ENCODE results near the gene NOVA1.

DNA sequence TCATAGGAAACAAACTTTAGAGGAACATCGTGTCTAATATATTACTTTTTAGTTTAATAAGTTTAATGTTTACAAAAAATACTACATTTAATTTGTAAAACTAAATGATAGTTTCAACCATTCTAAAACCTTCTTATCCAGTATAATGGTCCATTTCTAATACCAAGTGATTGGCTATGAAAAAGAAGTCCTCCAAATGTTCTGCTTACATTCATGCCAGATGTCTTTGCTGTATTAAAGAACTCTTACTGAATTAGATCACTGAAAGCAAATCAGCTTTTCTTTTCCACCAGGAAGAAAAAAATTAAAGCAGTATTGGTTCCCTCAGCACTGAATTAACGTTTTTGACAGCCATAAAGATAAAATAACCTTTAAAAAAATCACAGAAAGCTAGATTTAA is 3.7 kb downstream of the NOVA1 start:
- no peak for TF ChIP-seq RAD21 (conservative IDR thresholded peaks at IDR 0.05 in 1 of 2, IDR thresholded peaks at IDR 0.05 in 1 of 2)
- TF ChIP-seq, protein P1, sequence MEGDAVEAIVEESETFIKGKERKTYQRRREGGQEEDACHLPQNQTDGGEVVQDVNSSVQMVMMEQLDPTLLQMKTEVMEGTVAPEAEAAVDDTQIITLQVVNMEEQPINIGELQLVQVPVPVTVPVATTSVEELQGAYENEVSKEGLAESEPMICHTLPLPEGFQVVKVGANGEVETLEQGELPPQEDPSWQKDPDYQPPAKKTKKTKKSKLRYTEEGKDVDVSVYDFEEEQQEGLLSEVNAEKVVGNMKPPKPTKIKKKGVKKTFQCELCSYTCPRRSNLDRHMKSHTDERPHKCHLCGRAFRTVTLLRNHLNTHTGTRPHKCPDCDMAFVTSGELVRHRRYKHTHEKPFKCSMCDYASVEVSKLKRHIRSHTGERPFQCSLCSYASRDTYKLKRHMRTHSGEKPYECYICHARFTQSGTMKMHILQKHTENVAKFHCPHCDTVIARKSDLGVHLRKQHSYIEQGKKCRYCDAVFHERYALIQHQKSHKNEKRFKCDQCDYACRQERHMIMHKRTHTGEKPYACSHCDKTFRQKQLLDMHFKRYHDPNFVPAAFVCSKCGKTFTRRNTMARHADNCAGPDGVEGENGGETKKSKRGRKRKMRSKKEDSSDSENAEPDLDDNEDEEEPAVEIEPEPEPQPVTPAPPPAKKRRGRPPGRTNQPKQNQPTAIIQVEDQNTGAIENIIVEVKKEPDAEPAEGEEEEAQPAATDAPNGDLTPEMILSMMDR (IDR thresholded peaks at IDR 0.05): no peak
- TF ChIP-seq CBX2 (IDR thresholded peaks at IDR 0.05; ENCODE audit: borderline replicate concordance, low read depth): no peak
- TF ChIP-seq, protein P2, sequence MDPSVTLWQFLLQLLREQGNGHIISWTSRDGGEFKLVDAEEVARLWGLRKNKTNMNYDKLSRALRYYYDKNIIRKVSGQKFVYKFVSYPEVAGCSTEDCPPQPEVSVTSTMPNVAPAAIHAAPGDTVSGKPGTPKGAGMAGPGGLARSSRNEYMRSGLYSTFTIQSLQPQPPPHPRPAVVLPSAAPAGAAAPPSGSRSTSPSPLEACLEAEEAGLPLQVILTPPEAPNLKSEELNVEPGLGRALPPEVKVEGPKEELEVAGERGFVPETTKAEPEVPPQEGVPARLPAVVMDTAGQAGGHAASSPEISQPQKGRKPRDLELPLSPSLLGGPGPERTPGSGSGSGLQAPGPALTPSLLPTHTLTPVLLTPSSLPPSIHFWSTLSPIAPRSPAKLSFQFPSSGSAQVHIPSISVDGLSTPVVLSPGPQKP (IDR thresholded peaks at IDR 0.05; ENCODE audit: low read depth, low read length): no peak
- no peak for TF ChIP-seq POLR2A (IDR thresholded peaks at IDR 0.05; ENCODE audit: low read length)
- no peak for TF ChIP-seq PHF8 (IDR thresholded peaks at IDR 0.05; ENCODE audit: borderline replicate concordance, low read depth)
- no peak for TF ChIP-seq NR3C1 (IDR thresholded peaks at IDR 0.05)
- no peak for TF ChIP-seq SMC3 (IDR thresholded peaks at IDR 0.05)
- TF ChIP-seq, protein P3, sequence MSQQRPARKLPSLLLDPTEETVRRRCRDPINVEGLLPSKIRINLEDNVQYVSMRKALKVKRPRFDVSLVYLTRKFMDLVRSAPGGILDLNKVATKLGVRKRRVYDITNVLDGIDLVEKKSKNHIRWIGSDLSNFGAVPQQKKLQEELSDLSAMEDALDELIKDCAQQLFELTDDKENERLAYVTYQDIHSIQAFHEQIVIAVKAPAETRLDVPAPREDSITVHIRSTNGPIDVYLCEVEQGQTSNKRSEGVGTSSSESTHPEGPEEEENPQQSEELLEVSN (IDR thresholded peaks at IDR 0.05; ENCODE audit: borderline replicate concordance, low read depth): no peak
